K562 (cell line): ENCODE measurements around the gene SLCO3A1. TPM values are rescaled to one million over a fixed set of nuclear protein-coding genes. Genes with fewer than 3 reads are reported as not detected.

Experiments
- ATAC-seq: fragments of 200-7000 bp; cut with Tn5 transposase; 3 replicates; pipeline ENCODE4 v1.9.1; 2020; ENCODE audit warnings: moderate library complexity
- BruUV-seq: library from RNA; stranded (reverse); fragments of 400-500 nt; replicated peaks from 2 replicates; lab custom pipeline; 2021; lab: Mats Ljungman, UMichigan
- CTCF ChIA-PET: fragments of 300-600 bp; formaldehyde crosslinking; extraction: SDS; loops from one replicate; lab custom pipeline; 2021; ENCODE audit warnings: low intra/inter-chr PET ratio; lab: Yijun Ruan, JAX
- POLR2A ChIA-PET: fragments of 300-600, 350-650 bp; sonication (Branson Sonifier 250); formaldehyde crosslinking; extraction: SDS; loops from one replicate; lab custom pipeline; 2021; ENCODE audit warnings: antibody characterized with exemption, inconsistent platforms; lab: Yijun Ruan, JAX
- DNase-seq, 4 experiments: peaks; one replicate each; pipeline versions ENCODE4 v3.0.0 to v3.0.0-alpha.2; 2011 to 2018; ENCODE audit warnings: low spot score in 3 of 4, mixed read lengths in 3 of 4; ENCODE audit errors: extremely low read depth in 1 of 4
- FAIRE-seq: peaks from 2 replicates; lab custom pipeline; 2011; peaks lifted over from hg19 to GRCh38; lab: Jason Lieb, UNC
- H2AFZ ChIP-seq: 2 replicates; pipeline ENCODE4 v1.6.0; 2011; ENCODE audit warnings: low read depth, low read length, control low read depth, inconsistent platforms
- H3K27ac ChIP-seq: fragments of 200-600 bp; 3 replicates; pipeline ENCODE4 v1.8.0; 2011; ENCODE audit warnings: low read depth, mild to moderate bottlenecking, control low read depth, inconsistent platforms, low read length, moderate library complexity, mixed read lengths; ENCODE audit errors: extremely low read depth
- H3K27me3 ChIP-seq, 2 experiments: fragments of 300-600 bp in 1 of 2; 2 replicates in 1 of 2; 3 replicates in 1 of 2; pipeline versions ENCODE4 v1.6.0 to v1.8.0; 2011; ENCODE audit warnings: inconsistent platforms in 2 of 2, low read length in 2 of 2, mild to moderate bottlenecking in 1 of 2, mixed read lengths in 1 of 2, moderate library complexity in 1 of 2; ENCODE audit not compliant: control insufficient read depth in 2 of 2, insufficient read depth in 2 of 2
- H3K36me3 ChIP-seq: fragments of 300-600 bp; 3 replicates; pipeline ENCODE4 v1.8.0; 2011; ENCODE audit warnings: mild to moderate bottlenecking, low read length, inconsistent platforms; ENCODE audit not compliant: control insufficient read depth, insufficient read depth
- H3K4me1 ChIP-seq, 2 experiments: fragments of 200-600 bp in 1 of 2; replicated peaks in 1 of 2; 2 replicates in 1 of 2; 3 replicates in 1 of 2; pipeline versions ENCODE4 v1.5.1 to v1.8.0; 2011; ENCODE audit warnings: inconsistent platforms in 2 of 2, low read length in 2 of 2, mild to moderate bottlenecking in 1 of 2, mixed read lengths in 1 of 2, moderate library complexity in 1 of 2; ENCODE audit not compliant: control insufficient read depth in 2 of 2, insufficient read depth in 2 of 2
- H3K4me2 ChIP-seq: 2 replicates; pipeline ENCODE4 v1.6.1; 2011; ENCODE audit warnings: low read length, control low read depth, inconsistent platforms, mixed read lengths; ENCODE audit not compliant: insufficient read depth
- H3K4me3 ChIP-seq: fragments of 200-600 bp; sonication (generic), shearing (Covaris generic); 2 replicates; pipeline ENCODE4 v1.5.1; 2016; ENCODE audit warnings: control low read depth, inconsistent platforms
- H3K79me2 ChIP-seq: fragments of 200-600 bp; 3 replicates; pipeline ENCODE4 v1.8.0; 2011; ENCODE audit warnings: low read length, inconsistent platforms; ENCODE audit not compliant: control insufficient read depth, insufficient read depth
- H3K9ac ChIP-seq, 2 experiments: 2 replicates each; pipeline versions ENCODE4 v1.6.0 to v1.6.1; 2011; ENCODE audit warnings: low read depth in 2 of 2, low read length in 2 of 2, control low read depth in 1 of 2, inconsistent platforms in 1 of 2, mild to moderate bottlenecking in 1 of 2, mixed read lengths in 1 of 2; ENCODE audit not compliant: insufficient read depth in 1 of 2
- H3K9me1 ChIP-seq: one replicate; pipeline ENCODE4 v1.6.0; 2011; ENCODE audit warnings: inconsistent platforms, mild to moderate bottlenecking, low read length, moderate library complexity; ENCODE audit not compliant: control insufficient read depth, insufficient read depth
- H3K9me3 ChIP-seq: replicated peaks from 2 replicates; pipeline ENCODE4 v1.5.1; 2011; ENCODE audit warnings: low read depth, low read length, inconsistent platforms; ENCODE audit not compliant: control insufficient read depth, insufficient read depth
- H4K20me1 ChIP-seq: replicated peaks from 2 replicates; pipeline ENCODE4 v1.6.1; 2011; ENCODE audit warnings: low read length, inconsistent platforms, mixed read lengths; ENCODE audit not compliant: control insufficient read depth, insufficient read depth
- CTCFL ChIP-seq: IDR thresholded peaks from 2 replicates; pipeline ENCODE4 v1.6.1; 2011; ENCODE audit warnings: borderline replicate concordance, low read depth, mild to moderate bottlenecking, moderate library complexity, low read length; ENCODE audit not compliant: insufficient read depth, poor library complexity, severe bottlenecking
- DNMT1 ChIP-seq: fragments of 450-650 bp; IDR thresholded peaks from 2 replicates; pipeline ENCODE4 v1.6.1; 2016; ENCODE audit warnings: antibody characterized with exemption, mild to moderate bottlenecking
- ELF1 ChIP-seq: fragments of 200-800 bp; sonication (Bioruptor generic); IDR thresholded peaks from 2 replicates; pipeline ENCODE4 v1.6.1; 2016; ENCODE audit warnings: missing genetic modification characterization, missing compliant biosample characterization
- GMEB1 ChIP-seq: fragments of 250-450 bp; sonication (Bioruptor Pico); IDR thresholded peaks from 2 replicates; pipeline ENCODE4 v1.4.0; 2020; ENCODE audit warnings: mild to moderate bottlenecking
- HLTF ChIP-seq: fragments of 450-650 bp; IDR thresholded peaks from 2 replicates; pipeline ENCODE4 v1.6.1; 2016
- KAT8 ChIP-seq: fragments of 450-650 bp; IDR thresholded peaks from 2 replicates; pipeline ENCODE4 v1.6.1; 2016; ENCODE audit warnings: low read depth, mild to moderate bottlenecking
- KDM4B ChIP-seq, 2 experiments: fragments of 450-650 bp in 1 of 2; sonication (generic) in 1 of 2; IDR thresholded peaks; 2 replicates each; pipeline ENCODE4 v1.6.1; 2016 to 2017; ENCODE audit warnings: borderline replicate concordance in 2 of 2, antibody characterized with exemption in 1 of 2, low read depth in 1 of 2, mild to moderate bottlenecking in 1 of 2
- MEIS2 ChIP-seq: fragments of 450-650 bp; IDR thresholded peaks from 2 replicates; pipeline ENCODE4 v1.6.1; 2014; ENCODE audit warnings: mild to moderate bottlenecking; ENCODE audit not compliant: partially characterized antibody
- MNT ChIP-seq, 2 experiments: fragments of 450-650 bp; conservative IDR thresholded peaks; 2 replicates each; pipeline ENCODE4 v1.6.1; 2017; ENCODE audit warnings: mild to moderate bottlenecking in 2 of 2, moderate library complexity in 2 of 2
- PHB ChIP-seq: fragments of 250-450 bp; sonication (Bioruptor Pico); IDR thresholded peaks from 2 replicates; pipeline ENCODE4 v1.5.0; 2021
- PREB ChIP-seq: sonication (generic); formaldehyde crosslinking; IDR thresholded peaks from 2 replicates; pipeline ENCODE4 v1.8.1; 2023; ENCODE audit warnings: mild to moderate bottlenecking, missing genetic modification reagents
- ZBTB26 ChIP-seq: fragments of 450-650 bp; formaldehyde crosslinking; IDR thresholded peaks from 2 replicates; pipeline ENCODE4 v1.4.0; 2022; ENCODE audit warnings: missing genetic modification characterization
- ZNF444 ChIP-seq: fragments of 250-450 bp; sonication (Bioruptor Pico); IDR thresholded peaks from 2 replicates; pipeline ENCODE4 v1.4.0; 2020; ENCODE audit warnings: mild to moderate bottlenecking, moderate library complexity
- ZNF551 ChIP-seq: fragments of 250-450 bp; sonication (Bioruptor Pico); IDR thresholded peaks from 2 replicates; pipeline ENCODE4 v1.5.0; 2021; ENCODE audit warnings: mild to moderate bottlenecking, moderate library complexity
- ZNF830 ChIP-seq: fragments of 250-450 bp; sonication (Bioruptor Pico); IDR thresholded peaks from 2 replicates; pipeline ENCODE4 v1.5.0; 2021; ENCODE audit warnings: mild to moderate bottlenecking
- WGBS: fragments of 100-300 bp; shearing (Covaris generic); methylation state at CpG from one replicate; pipeline ENCODE4 v1.1.6; 2016; ENCODE audit warnings: low coverage, mixed read lengths; ENCODE audit not compliant: insufficient coverage; ENCODE audit errors: missing lambda C conversion rate; 5-methylcytosine and 5-hydroxymethylcytosine counted together
- in situ Hi-C: fragments of 300-500 bp; cut with MboI; formaldehyde crosslinking; loops from 4 replicates; pipeline ENCODE4 v1.15.0; 2018; ENCODE audit warnings: inconsistent platforms, mixed read lengths
- intact Hi-C: fragments of 100-400 bp; cut with micrococcal nuclease; formaldehyde crosslinking; loops from 2 replicates; pipeline ENCODE4 v1.14.2; 2022
- polyA plus RNA-seq, 8 experiments: library from polyadenylated mRNA; depleted of rRNA in 4 of 8; stranded (reverse) in 5 of 8; unstranded in 3 of 8; fragments of >200 nt; fragmentation: Nextera tagmentation in 2 of 8; fragmentation: Illumina TruSeq in 1 of 8; extraction: Ambion mirVana in 2 of 8; extraction: Trizol in 1 of 8; gene quantifications; 2 replicates each; pipeline versions ENCODE4 v1.2.1 to v1.2.3, GENCODE V29; 2011 to 2014; ENCODE audit warnings: inconsistent platforms in 1 of 8, missing spikeins in 1 of 8
- total RNA-seq, 7 experiments: library from RNA; depleted of rRNA in 6 of 7; stranded (reverse); fragments of >200 nt in 6 of 7; fragmentation: Illumina TruSeq in 2 of 7; extraction: Trizol in 2 of 7; gene quantifications; 2 replicates each; pipeline versions ENCODE4 v1.2.1 to v1.2.3, GENCODE V29; 2011 to 2021; ENCODE audit warnings: low replicate concordance in 1 of 7

SLCO3A1 gene
- total and polyA plus RNA-seq, 9 of the 15 experiments (the other 6 are each of a cell fraction or from before 2014, with no cell fraction given): 0.01 to 0.84 (median 0.06) TPM; not detected in 3

GRCh38 chr15:92012368-92012629 is 158.8 kb downstream of the SLCO3A1 start (continued):
- TF ChIP-seq GMEB1 (CRISPR knock-in tag): no peak

- Histone ChIP-seq H4K20me1 (0 out of 2 replicates have a peak, but pooled peaks cover 1% of the 10 kb centered on the region), H3K9me1 (no peaks in the 10 kb centered on the region), H3K4me3 (no peak overlapping the region), H3K4me2 (no peak overlapping the region), H3K79me2 (no peaks in the 10 kb centered on the region), H3K9me3 (no peaks in the 10 kb centered on the region), H3K4me1 (no peaks in the 10 kb centered on the region), H3K36me3 (no peaks in the 10 kb centered on the region), H3K9ac (no peak overlapping the region), H2AFZ (no peak overlapping the region), H3K27me3 (peaks cover 2 to 20% of the 10 kb centered on the region in 2 experiments; a peak in 1 of 5 replicates), H3K27ac (no peak overlapping the region)
- intact Hi-C loops: no loop called here
- DNase-seq (no peak), ATAC-seq (no peak), FAIRE-seq (no peak)
- no TSS peak for BruUV-seq
- in situ Hi-C loops: no loop called here
- POLR2A ChIA-PET: no interaction called here
- CTCF ChIA-PET: no interaction called here
- WGBS: 0% methylated on average over 6 of the region's 6 CpGs
- TF ChIP-seq DNMT1 (no peak), PREB (CRISPR knock-in tag) (no peak), KDM4B (IDR thresholded peaks at IDR 0.05; ENCODE audit: borderline replicate concordance in 2 of 2, low read depth in 1 of 2) (no peak), PHB (CRISPR knock-in tag) (no peak), MNT (conservative IDR thresholded peaks at IDR 0.05) (no peak), ZNF830 (CRISPR knock-in tag) (no peak), ELF1 (tag) (no peak), MEIS2 (no peak), HLTF (no peak), ZNF444 (CRISPR knock-in tag) (no peak), KAT8 (no peak), CTCFL (no peak), ZNF551 (no peak), ZBTB26 (CRISPR knock-in tag) (no peak)
These were observed 159.4 kb downstream of the SLCO3A1 start for GRCh38 chr15:92012881-92013280.
